OCI-LY3 (cell line): ENCODE measurements around the gene AZU1.

Experiments used
- EZH2phosphoT487 ChIP-seq: fragments of 200-600 bp; shearing (Covaris generic); IDR thresholded peaks from 2 replicates; pipeline ENCODE4 v1.6.1; 2018; ENCODE audit warnings: antibody characterized with exemption, mixed run types, low read depth
- TF ChIP-seq, protein P1 (sequence below): fragments of 200-600, 300-600 bp; sonication (generic); IDR thresholded peaks from 2 replicates; pipeline ENCODE4 v1.5.1; 2014; ENCODE audit warnings: antibody characterized with exemption, low read length, low read depth

GRCh38 chr19:806815-807421 is 20.7 kb upstream of the AZU1 start:
- TF ChIP-seq, protein P1, sequence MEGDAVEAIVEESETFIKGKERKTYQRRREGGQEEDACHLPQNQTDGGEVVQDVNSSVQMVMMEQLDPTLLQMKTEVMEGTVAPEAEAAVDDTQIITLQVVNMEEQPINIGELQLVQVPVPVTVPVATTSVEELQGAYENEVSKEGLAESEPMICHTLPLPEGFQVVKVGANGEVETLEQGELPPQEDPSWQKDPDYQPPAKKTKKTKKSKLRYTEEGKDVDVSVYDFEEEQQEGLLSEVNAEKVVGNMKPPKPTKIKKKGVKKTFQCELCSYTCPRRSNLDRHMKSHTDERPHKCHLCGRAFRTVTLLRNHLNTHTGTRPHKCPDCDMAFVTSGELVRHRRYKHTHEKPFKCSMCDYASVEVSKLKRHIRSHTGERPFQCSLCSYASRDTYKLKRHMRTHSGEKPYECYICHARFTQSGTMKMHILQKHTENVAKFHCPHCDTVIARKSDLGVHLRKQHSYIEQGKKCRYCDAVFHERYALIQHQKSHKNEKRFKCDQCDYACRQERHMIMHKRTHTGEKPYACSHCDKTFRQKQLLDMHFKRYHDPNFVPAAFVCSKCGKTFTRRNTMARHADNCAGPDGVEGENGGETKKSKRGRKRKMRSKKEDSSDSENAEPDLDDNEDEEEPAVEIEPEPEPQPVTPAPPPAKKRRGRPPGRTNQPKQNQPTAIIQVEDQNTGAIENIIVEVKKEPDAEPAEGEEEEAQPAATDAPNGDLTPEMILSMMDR = no peak
- TF ChIP-seq EZH2phosphoT487 = no peak
